Tibial nerve (tissue), 4 donors: ENCODE results near the gene MZT2B. TPM values are rescaled to one million over a fixed set of nuclear protein-coding genes. Genes with fewer than 3 reads are reported as not detected.
"Not testable (repeated sequence)": the region's sequence is repeated elsewhere in the genome, so short reads cannot be mapped to it uniquely, and the experiment has no call there.

Source experiments
- DNase-seq, 2 donors: peaks; one replicate each; pipeline ENCODE4 v3.0.0-alpha.2; 2019; ENCODE audit warnings: low spot score in 2 of 2
- H3K27ac ChIP-seq, 4 donors: fragments of 200-600 bp; sonication (generic) in 3 of 4; one replicate each; pipeline ENCODE4 v1.5.1; 2017 to 2019; ENCODE audit warnings: mild to moderate bottlenecking in 1 of 4
- H3K27me3 ChIP-seq, 2 donors: fragments of 200-600 bp; sonication (generic) in 1 of 2; one replicate each; pipeline versions ENCODE4 v1.5.1 to v1.6.0; 2017 to 2019
- H3K36me3 ChIP-seq, 3 donors: fragments of 200-600 bp; sonication (generic); one replicate each; pipeline ENCODE4 v1.5.1; 2018 to 2019
- H3K4me1 ChIP-seq, 4 donors: fragments of 200-600 bp; sonication (generic) in 3 of 4; one replicate each; pipeline ENCODE4 v1.5.1; 2017 to 2019
- H3K4me3 ChIP-seq, 4 donors: fragments of 200-600 bp; sonication (generic) in 3 of 4; one replicate each; pipeline ENCODE4 v1.5.1; 2017 to 2019; ENCODE audit warnings: mild to moderate bottlenecking in 1 of 4, moderate library complexity in 1 of 4
- H3K9me3 ChIP-seq, 4 donors: fragments of 200-600 bp; sonication (generic) in 3 of 4; one replicate each; pipeline ENCODE4 v1.5.1; 2017 to 2019
- EP300 ChIP-seq, 2 donors: sonication (generic); formaldehyde crosslinking; IDR thresholded peaks; one replicate each; pipeline ENCODE4 v1.6.1; 2017; ENCODE audit warnings: antibody characterized with exemption in 2 of 2, mild to moderate bottlenecking in 1 of 2
- POLR2A ChIP-seq, 2 donors: fragments of 450-650 bp; IDR thresholded peaks; one replicate each; pipeline ENCODE4 v1.6.1; 2017; ENCODE audit warnings: antibody characterized with exemption in 2 of 2, mild to moderate bottlenecking in 2 of 2, moderate library complexity in 2 of 2
- WGBS, 2 donors: methylation state at CpG; one replicate each; pipeline ENCODE4 v1.1.5; 2018; 5-methylcytosine and 5-hydroxymethylcytosine counted together
- total RNA-seq, 4 donors: library from RNA; depleted of rRNA; stranded (reverse); fragments of >200 nt; gene quantifications; one replicate each; pipeline ENCODE4 v1.1.0, GENCODE V29; 2016
- TF ChIP-seq, protein P1 (sequence below), 5 experiments: fragments of 200-600 bp in 3 of 5; fragments of 450-650 bp in 2 of 5; sonication (generic) in 3 of 5; IDR thresholded peaks; one replicate each; pipeline ENCODE4 v1.5.1; 2016 to 2019; ENCODE audit warnings: antibody characterized with exemption in 5 of 5, mild to moderate bottlenecking in 3 of 5, moderate library complexity in 2 of 5

The MZT2B gene
- total RNA-seq, 4 donors from 2014 or later = 108 to 190 (median 153) TPM

DNA sequence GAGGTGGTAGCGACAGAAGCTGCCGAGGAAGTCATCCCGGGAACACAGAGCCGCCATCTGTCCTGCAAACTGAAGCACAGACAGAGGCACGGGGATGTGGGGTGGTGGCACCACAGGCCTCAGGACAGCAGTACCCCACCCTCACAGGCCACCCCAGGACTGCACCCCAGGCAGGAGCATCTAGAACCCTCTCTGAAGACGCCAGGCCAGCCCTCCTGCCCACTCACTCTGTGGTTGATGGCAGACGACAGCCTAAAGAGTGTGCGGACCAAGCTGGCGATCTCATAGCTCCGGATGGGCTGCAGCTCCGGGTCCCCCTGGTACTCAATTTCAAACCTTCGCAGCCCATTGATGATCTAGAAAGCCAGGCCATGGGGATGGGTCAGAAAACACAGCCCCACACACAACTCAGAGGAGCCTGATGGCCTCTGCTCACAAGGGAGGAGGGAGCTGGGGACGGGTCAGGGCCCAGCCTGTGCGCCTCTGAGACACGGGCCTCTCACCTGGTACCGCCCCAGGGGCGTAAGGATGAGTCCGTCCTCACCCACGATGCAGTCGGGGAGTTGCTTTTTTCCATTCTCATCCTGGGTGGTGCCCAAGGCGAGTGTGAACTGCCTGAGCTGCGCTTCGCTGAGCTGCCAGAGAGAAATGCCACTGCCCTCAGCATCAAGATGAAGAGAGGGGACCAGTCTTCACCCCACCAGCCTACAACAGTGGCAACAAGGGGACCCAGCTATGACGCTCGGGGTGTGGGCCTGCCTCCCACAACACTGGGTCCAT is 29.1 kb upstream of the MZT2B start:
- TF ChIP-seq, protein P1, sequence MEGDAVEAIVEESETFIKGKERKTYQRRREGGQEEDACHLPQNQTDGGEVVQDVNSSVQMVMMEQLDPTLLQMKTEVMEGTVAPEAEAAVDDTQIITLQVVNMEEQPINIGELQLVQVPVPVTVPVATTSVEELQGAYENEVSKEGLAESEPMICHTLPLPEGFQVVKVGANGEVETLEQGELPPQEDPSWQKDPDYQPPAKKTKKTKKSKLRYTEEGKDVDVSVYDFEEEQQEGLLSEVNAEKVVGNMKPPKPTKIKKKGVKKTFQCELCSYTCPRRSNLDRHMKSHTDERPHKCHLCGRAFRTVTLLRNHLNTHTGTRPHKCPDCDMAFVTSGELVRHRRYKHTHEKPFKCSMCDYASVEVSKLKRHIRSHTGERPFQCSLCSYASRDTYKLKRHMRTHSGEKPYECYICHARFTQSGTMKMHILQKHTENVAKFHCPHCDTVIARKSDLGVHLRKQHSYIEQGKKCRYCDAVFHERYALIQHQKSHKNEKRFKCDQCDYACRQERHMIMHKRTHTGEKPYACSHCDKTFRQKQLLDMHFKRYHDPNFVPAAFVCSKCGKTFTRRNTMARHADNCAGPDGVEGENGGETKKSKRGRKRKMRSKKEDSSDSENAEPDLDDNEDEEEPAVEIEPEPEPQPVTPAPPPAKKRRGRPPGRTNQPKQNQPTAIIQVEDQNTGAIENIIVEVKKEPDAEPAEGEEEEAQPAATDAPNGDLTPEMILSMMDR (IDR thresholded peaks at IDR 0.05) = no peak
- TF ChIP-seq EP300 (IDR thresholded peaks at IDR 0.05) (no peak), POLR2A (IDR thresholded peaks at IDR 0.05) (no peak)
- H3K27ac ChIP-seq = no peak overlapping the region
- no peak overlapping the region for H3K4me3 ChIP-seq
- no peak for DNase-seq
- H3K4me1 ChIP-seq = no peaks in the 10 kb centered on the region
- peaks cover 0 to 72% (median 0%) of the 10 kb centered on the region in 3 donors for H3K36me3 ChIP-seq
- 89 to 91% methylated on average over 20 to 23 of the region's 25 CpGs for whole genome bisulfite sequencing, 2 donors
- no peaks in the 10 kb centered on the region for H3K27me3 ChIP-seq
- H3K9me3 ChIP-seq = no peaks in the 10 kb centered on the region

DNA sequence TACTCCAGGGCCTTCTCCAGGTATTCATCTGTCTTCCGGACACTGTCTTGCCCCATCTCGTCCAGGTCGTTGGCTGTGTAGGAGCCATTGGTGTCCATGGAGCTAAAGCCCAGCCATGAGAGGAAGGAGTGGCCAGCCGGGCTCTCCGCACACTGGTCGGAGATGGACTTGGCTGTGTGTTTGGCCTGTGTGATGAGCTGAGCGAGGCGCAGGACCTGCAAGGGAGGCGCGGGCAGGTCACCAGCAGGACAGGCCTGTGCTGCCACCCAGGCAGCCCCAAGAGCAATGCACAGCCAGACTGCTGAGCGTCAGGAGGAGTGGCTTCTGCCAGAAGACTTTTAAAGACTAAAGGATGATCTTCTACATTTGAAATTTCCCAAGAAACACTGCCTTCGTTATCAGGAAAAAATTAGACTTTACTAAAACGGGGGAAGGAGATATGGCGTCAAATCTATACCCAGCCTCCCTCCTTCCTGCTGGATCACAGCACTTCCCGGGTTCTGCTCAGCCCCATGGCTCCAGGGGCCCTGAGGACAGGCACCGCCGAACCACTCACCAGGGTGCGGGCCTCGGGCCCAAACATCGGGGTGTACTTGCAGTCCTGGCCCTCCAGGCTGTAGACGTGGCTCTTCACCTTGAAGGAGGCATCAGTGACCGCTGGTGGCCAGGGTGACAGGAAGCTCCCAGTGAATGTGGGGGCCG is 28.2 kb upstream of the MZT2B start:
- H3K4me3 ChIP-seq, H3K27ac ChIP-seq, DNase-seq, H3K9me3 ChIP-seq, H3K4me1 ChIP-seq, H3K27me3 ChIP-seq: not testable (repeated sequence)
- peaks cover 0 to 80% (median 0%) of the 10 kb centered on the region in 3 donors for H3K36me3 ChIP-seq
- WGBS, 2 donors = 91 to 95% methylated on average over 14 to 16 of the region's 23 CpGs

DNA sequence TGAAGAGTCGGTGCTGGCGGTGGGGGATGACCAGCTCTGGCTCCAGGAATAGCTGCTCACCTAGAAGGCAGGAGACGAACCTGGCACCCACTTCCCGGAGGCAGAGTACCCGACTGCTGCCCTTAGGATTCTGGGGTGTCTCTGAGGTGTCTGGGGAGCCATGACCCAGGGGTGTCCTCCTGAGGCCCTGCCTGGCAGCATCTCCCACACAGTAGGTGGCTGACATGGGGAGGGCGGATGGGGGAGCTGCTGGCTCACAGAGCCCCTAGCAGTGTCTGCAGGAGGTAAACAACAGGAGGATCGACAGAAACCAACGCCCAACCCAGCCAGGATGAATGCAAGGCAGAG is 27.7 kb upstream of the MZT2B start:
- H3K27ac ChIP-seq, H3K9me3 ChIP-seq, H3K27me3 ChIP-seq, DNase-seq, H3K4me3 ChIP-seq, H3K4me1 ChIP-seq: not testable (repeated sequence)
- H3K36me3 ChIP-seq = peaks cover 0 to 85% (median 0%) of the 10 kb centered on the region in 3 donors
- whole genome bisulfite sequencing, 2 donors = 96 to 100% methylated on average over 5 of the region's 8 CpGs

DNA sequence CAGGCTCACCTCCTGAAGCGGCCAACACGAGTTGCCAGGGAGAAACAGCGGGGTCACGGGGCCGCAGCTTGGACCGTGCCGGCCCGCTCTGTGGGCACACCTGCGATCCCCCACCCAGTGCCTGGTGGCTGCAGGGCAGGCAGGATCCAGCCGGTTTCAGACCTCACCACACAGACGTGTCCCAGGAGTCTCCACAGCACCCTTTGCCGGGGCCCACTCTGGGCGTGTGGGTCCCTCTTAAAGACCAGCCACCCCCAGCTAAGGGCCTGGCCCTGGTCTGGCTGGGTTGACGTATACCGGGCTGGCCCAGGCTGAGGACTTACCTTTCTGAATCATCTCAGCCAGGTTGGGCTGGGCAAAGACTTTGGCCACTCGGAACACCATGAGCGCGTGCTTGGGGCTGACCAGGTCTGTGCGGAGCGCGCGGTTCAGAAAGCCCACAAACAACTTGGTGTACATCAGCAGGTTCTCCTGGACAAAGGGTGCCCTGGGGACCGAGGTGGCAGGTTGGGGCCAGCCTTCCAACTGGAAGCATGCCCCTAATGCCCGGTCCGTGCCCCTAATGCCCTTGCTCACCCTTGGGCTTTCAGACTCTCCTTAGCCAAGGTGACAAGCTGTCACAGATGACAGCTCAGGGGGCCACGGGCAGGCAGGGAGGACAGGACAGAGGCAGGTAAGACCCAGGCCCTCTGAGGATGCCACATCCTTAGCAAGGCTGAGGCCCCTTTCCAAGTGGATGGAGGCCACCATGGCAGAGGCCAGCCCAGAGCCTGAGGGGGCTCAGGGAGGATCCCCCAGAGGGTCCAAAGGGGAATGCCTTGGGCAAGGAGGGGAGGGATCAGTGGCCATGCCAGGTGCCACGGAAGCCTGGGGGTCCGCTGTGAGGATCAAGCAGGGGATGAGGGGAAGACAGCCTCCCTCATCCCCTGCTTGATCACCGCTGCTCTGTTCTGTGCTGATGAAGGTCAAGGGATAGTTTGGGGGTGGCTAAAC is 27.0 kb upstream of the MZT2B start:
- DNase-seq = no peak
- 91 to 94% methylated on average over 13 to 18 of the region's 29 CpGs for WGBS, 2 donors
- no peak overlapping the region for H3K4me3 ChIP-seq
- no peak overlapping the region for H3K27ac ChIP-seq
- TF ChIP-seq POLR2A (IDR thresholded peaks at IDR 0.05) (no peak), EP300 (IDR thresholded peaks at IDR 0.05) (no peak)
- TF ChIP-seq, protein P1 (IDR thresholded peaks at IDR 0.05) = no peak
- no peaks in the 10 kb centered on the region for H3K27me3 ChIP-seq
- H3K4me1 ChIP-seq = no peaks in the 10 kb centered on the region
- peaks cover 0 to 92% (median 0%) of the 10 kb centered on the region in 3 donors for H3K36me3 ChIP-seq
- no peaks in the 10 kb centered on the region for H3K9me3 ChIP-seq

DNA sequence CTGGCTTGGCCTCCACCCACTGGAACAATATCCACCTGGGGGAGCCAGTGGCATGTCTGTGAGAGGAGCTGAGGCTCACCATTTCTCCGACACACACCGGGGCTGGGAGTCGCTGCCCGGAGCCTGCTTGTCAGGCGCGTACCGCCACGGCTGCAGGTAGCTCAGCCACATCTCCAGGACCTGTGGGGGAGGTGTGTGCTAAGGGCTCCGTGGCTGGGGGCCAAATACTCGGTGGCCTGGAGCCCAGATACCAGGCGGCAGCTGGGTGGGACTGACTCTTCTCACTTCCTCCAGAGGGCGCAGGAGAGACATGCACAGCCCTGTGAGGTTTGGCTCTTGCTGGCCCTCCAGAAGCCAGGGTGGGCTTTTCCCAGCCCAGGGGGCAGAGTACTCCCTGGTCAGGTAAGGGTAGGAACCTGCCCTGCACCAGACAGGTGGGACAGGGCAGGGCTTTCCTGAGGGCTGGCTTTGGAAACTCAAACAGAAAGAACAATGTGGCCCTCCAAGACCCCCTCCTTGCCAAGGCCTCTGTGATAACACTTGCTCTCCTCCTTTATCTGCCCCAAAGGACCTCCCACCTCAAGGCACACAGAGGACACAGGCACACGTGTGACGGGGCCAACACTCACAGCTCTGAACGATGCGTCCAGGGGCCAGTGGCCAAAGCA is 26.0 kb upstream of the MZT2B start:
- TF ChIP-seq, protein P1 (IDR thresholded peaks at IDR 0.05) = peak in 2 of 5 experiments; percentile 11 to 26
- not testable (repeated sequence) for H3K4me3 ChIP-seq, DNase-seq, H3K27me3 ChIP-seq, H3K4me1 ChIP-seq, H3K27ac ChIP-seq, H3K9me3 ChIP-seq
- peaks cover 0 to 91% (median 0%) of the 10 kb centered on the region in 3 donors for H3K36me3 ChIP-seq
- WGBS, 2 donors = 65 to 67% methylated on average over 15 to 16 of the region's 16 CpGs
